ENCODE results near the gene PHYHIPL. TPM values are rescaled to one million over a fixed set of nuclear protein-coding genes. Genes with fewer than 3 reads are reported as not detected.

Gene PHYHIPL
- total and polyA plus RNA-seq, 2 of the 4 experiments (the other 2 are of a cell fraction) = not detected

GRCh38 chr10:59227136-59227673 is 50.8 kb downstream of the PHYHIPL start:
- Histone ChIP-seq H3K14ac (replicated peaks; ENCODE audit: low read depth, low read length) (no peak overlapping the region), H3K36me3 (ENCODE audit: control insufficient read depth, insufficient read depth, low read length) (no peaks in the 10 kb centered on the region), H4K5ac (ENCODE audit: low read depth, low read length) (no peak overlapping the region), H4K20me1 (ENCODE audit: insufficient read depth, low read length) (no peaks in the 10 kb centered on the region), H3K18ac (ENCODE audit: low read depth, low read length) (no peak overlapping the region), H2AFZ (replicated peaks; ENCODE audit: low read length, poor library complexity) (no peak overlapping the region), H2BK20ac (ENCODE audit: low read depth, low read length) (no peak overlapping the region), H3K9me3 (ENCODE audit: control insufficient read depth, insufficient read depth, low read length) (no peaks in the 10 kb centered on the region), H4K91ac (ENCODE audit: insufficient read depth, low read depth, low read length) (no peak overlapping the region), H3K4me3 (ENCODE audit: insufficient read depth, low read depth, low read length) (no peak overlapping the region), H3K27me3 (ENCODE audit: control insufficient read depth, insufficient read depth, low read length) (no peaks in the 10 kb centered on the region), H3K27ac (ENCODE audit: insufficient read depth, low read length) (no peak overlapping the region), H3K4ac (ENCODE audit: low read depth, low read length) (no peak overlapping the region), H3K23ac (ENCODE audit: low read depth, low read length) (no peak overlapping the region), H3K9ac (ENCODE audit: low read depth, low read length) (no peak overlapping the region), H2BK120ac (ENCODE audit: low read depth, low read length) (no peak overlapping the region), H3K56ac (ENCODE audit: extremely low read depth, insufficient read depth, low read length) (no peak overlapping the region), H2AK5ac (ENCODE audit: low read depth, low read length) (no peak overlapping the region), H3K9me1 (ENCODE audit: insufficient read depth, low read length) (no peaks in the 10 kb centered on the region), H3K4me1 (ENCODE audit: control insufficient read depth, insufficient read depth, low read length) (no peaks in the 10 kb centered on the region), H2AK9ac (replicated peaks; ENCODE audit: low read depth, low read length, poor library complexity) (no peak overlapping the region), H2BK5ac (ENCODE audit: low read depth, low read length, poor library complexity, severe bottlenecking) (no peak overlapping the region), H4K8ac (ENCODE audit: low read depth in 2 of 2, low read length in 2 of 2) (no peak overlapping the region), H3K4me2 (ENCODE audit: low read depth, low read length) (no peak overlapping the region), H2BK15ac (ENCODE audit: low read depth, low read length) (no peak overlapping the region), H3K79me1 (ENCODE audit: low read depth in 1 of 2, low read length in 2 of 2) (no peaks in the 10 kb centered on the region)
- WGBS, 2 experiments (ENCODE audit: extremely low coverage in 2 of 2, insufficient read length in 1 of 2) = no CpG with 5 or more reads among the region's 3 CpGs
- in situ Hi-C loops (cut with MboI; ENCODE audit: low sequenced_read_pairs) (no loop called here), intact Hi-C loops (cut with micrococcal nuclease) (no loop called here), dilution Hi-C loops (cut with HindIII; ENCODE audit: low sequenced_read_pairs, unreplicated experiment) (no loop called here)
- TF ChIP-seq RFX5 (IDR thresholded peaks at IDR 0.05; ENCODE audit: low read depth, low read length) (no peak), RCOR1 (IDR thresholded peaks at IDR 0.05; ENCODE audit: insufficient replicate concordance, low read length) (no peak)
- DNase-seq = no peak
- ChIA-PET CTCF (no interaction called here), POLR2A (ENCODE audit: unreplicated experiment) (no interaction called here)
- no TSS peak for BruUV-seq (replicated peaks)
- ATAC-seq (ENCODE audit: low read depth) = no peak
